K562 (cell line): Measurements from ENCODE around the gene ADGRB3. TPM values are rescaled to one million over a fixed set of nuclear protein-coding genes. Genes with fewer than 3 reads are reported as not detected.

ENCODE experiments used
- ATAC-seq: fragments of 200-7000 bp; cut with Tn5 transposase; 3 replicates; pipeline ENCODE4 v1.9.1; 2020; ENCODE audit warnings: moderate library complexity
- BruUV-seq: library from RNA; stranded (reverse); fragments of 400-500 nt; replicated peaks from 2 replicates; lab custom pipeline; 2021; lab: Mats Ljungman, UMichigan
- CTCF ChIA-PET: fragments of 300-600 bp; formaldehyde crosslinking; extraction: SDS; loops from one replicate; lab custom pipeline; 2021; ENCODE audit warnings: low intra/inter-chr PET ratio; lab: Yijun Ruan, JAX
- POLR2A ChIA-PET: fragments of 300-600, 350-650 bp; sonication (Branson Sonifier 250); formaldehyde crosslinking; extraction: SDS; loops from one replicate; lab custom pipeline; 2021; ENCODE audit warnings: antibody characterized with exemption, inconsistent platforms; lab: Yijun Ruan, JAX
- DNase-seq, 4 experiments: peaks; one replicate each; pipeline versions ENCODE4 v3.0.0 to v3.0.0-alpha.2; 2011 to 2018; ENCODE audit warnings: low spot score in 3 of 4, mixed read lengths in 3 of 4; ENCODE audit errors: extremely low read depth in 1 of 4
- FAIRE-seq: peaks from 2 replicates; lab custom pipeline; 2011; peaks lifted over from hg19 to GRCh38; lab: Jason Lieb, UNC
- H2AFZ ChIP-seq: 2 replicates; pipeline ENCODE4 v1.6.0; 2011; ENCODE audit warnings: low read depth, low read length, control low read depth, inconsistent platforms
- H3K27ac ChIP-seq: fragments of 200-600 bp; 3 replicates; pipeline ENCODE4 v1.8.0; 2011; ENCODE audit warnings: low read depth, mild to moderate bottlenecking, control low read depth, inconsistent platforms, low read length, moderate library complexity, mixed read lengths; ENCODE audit errors: extremely low read depth
- H3K27me3 ChIP-seq, 2 experiments: fragments of 300-600 bp in 1 of 2; 2 replicates in 1 of 2; 3 replicates in 1 of 2; pipeline versions ENCODE4 v1.6.0 to v1.8.0; 2011; ENCODE audit warnings: inconsistent platforms in 2 of 2, low read length in 2 of 2, mild to moderate bottlenecking in 1 of 2, mixed read lengths in 1 of 2, moderate library complexity in 1 of 2; ENCODE audit not compliant: control insufficient read depth in 2 of 2, insufficient read depth in 2 of 2
- H3K36me3 ChIP-seq: fragments of 300-600 bp; 3 replicates; pipeline ENCODE4 v1.8.0; 2011; ENCODE audit warnings: mild to moderate bottlenecking, low read length, inconsistent platforms; ENCODE audit not compliant: control insufficient read depth, insufficient read depth
- H3K4me1 ChIP-seq, 2 experiments: fragments of 200-600 bp in 1 of 2; replicated peaks in 1 of 2; 2 replicates in 1 of 2; 3 replicates in 1 of 2; pipeline versions ENCODE4 v1.5.1 to v1.8.0; 2011; ENCODE audit warnings: inconsistent platforms in 2 of 2, low read length in 2 of 2, mild to moderate bottlenecking in 1 of 2, mixed read lengths in 1 of 2, moderate library complexity in 1 of 2; ENCODE audit not compliant: control insufficient read depth in 2 of 2, insufficient read depth in 2 of 2
- H3K4me2 ChIP-seq: 2 replicates; pipeline ENCODE4 v1.6.1; 2011; ENCODE audit warnings: low read length, control low read depth, inconsistent platforms, mixed read lengths; ENCODE audit not compliant: insufficient read depth
- H3K4me3 ChIP-seq: fragments of 200-600 bp; sonication (generic), shearing (Covaris generic); 2 replicates; pipeline ENCODE4 v1.5.1; 2016; ENCODE audit warnings: control low read depth, inconsistent platforms
- H3K79me2 ChIP-seq: fragments of 200-600 bp; 3 replicates; pipeline ENCODE4 v1.8.0; 2011; ENCODE audit warnings: low read length, inconsistent platforms; ENCODE audit not compliant: control insufficient read depth, insufficient read depth
- H3K9ac ChIP-seq, 2 experiments: 2 replicates each; pipeline versions ENCODE4 v1.6.0 to v1.6.1; 2011; ENCODE audit warnings: low read depth in 2 of 2, low read length in 2 of 2, control low read depth in 1 of 2, inconsistent platforms in 1 of 2, mild to moderate bottlenecking in 1 of 2, mixed read lengths in 1 of 2; ENCODE audit not compliant: insufficient read depth in 1 of 2
- H3K9me1 ChIP-seq: one replicate; pipeline ENCODE4 v1.6.0; 2011; ENCODE audit warnings: inconsistent platforms, mild to moderate bottlenecking, low read length, moderate library complexity; ENCODE audit not compliant: control insufficient read depth, insufficient read depth
- H3K9me3 ChIP-seq: replicated peaks from 2 replicates; pipeline ENCODE4 v1.5.1; 2011; ENCODE audit warnings: low read depth, low read length, inconsistent platforms; ENCODE audit not compliant: control insufficient read depth, insufficient read depth
- H4K20me1 ChIP-seq: replicated peaks from 2 replicates; pipeline ENCODE4 v1.6.1; 2011; ENCODE audit warnings: low read length, inconsistent platforms, mixed read lengths; ENCODE audit not compliant: control insufficient read depth, insufficient read depth
- BDP1 ChIP-seq: IDR thresholded peaks from 3 replicates; pipeline ENCODE4 v1.6.1; 2011; ENCODE audit not compliant: insufficient read length, insufficient read depth
- DDX20 ChIP-seq: fragments of 450-650 bp; IDR thresholded peaks from 2 replicates; pipeline ENCODE4 v1.6.1; 2016; ENCODE audit warnings: missing genetic modification characterization, low read depth, mild to moderate bottlenecking, missing compliant biosample characterization, moderate library complexity
- PRMT5 ChIP-seq: sonication (generic); formaldehyde crosslinking; IDR thresholded peaks from 2 replicates; pipeline ENCODE4 v1.5.0; 2020; ENCODE audit warnings: missing genetic modification reagents
- RAD51 ChIP-seq: fragments of 450-650 bp; IDR thresholded peaks from 2 replicates; pipeline ENCODE4 v1.7.1; 2016; ENCODE audit warnings: low read depth, mild to moderate bottlenecking, borderline replicate concordance
- TCFL5 ChIP-seq: fragments of 250-450 bp; sonication (Bioruptor Pico); conservative IDR thresholded peaks from 2 replicates; pipeline ENCODE4 v1.6.1; 2021; ENCODE audit warnings: mild to moderate bottlenecking, moderate library complexity, matching md5 sums
- ZNF282 ChIP-seq: sonication (generic); formaldehyde crosslinking; IDR thresholded peaks from 2 replicates; pipeline ENCODE4 v1.8.1; 2023; ENCODE audit warnings: missing genetic modification reagents
- WGBS: fragments of 100-300 bp; shearing (Covaris generic); methylation state at CpG from one replicate; pipeline ENCODE4 v1.1.6; 2016; ENCODE audit warnings: low coverage, mixed read lengths; ENCODE audit not compliant: insufficient coverage; ENCODE audit errors: missing lambda C conversion rate; 5-methylcytosine and 5-hydroxymethylcytosine counted together
- in situ Hi-C: fragments of 300-500 bp; cut with MboI; formaldehyde crosslinking; loops from 4 replicates; pipeline ENCODE4 v1.15.0; 2018; ENCODE audit warnings: inconsistent platforms, mixed read lengths
- intact Hi-C: fragments of 100-400 bp; cut with micrococcal nuclease; formaldehyde crosslinking; loops from 2 replicates; pipeline ENCODE4 v1.14.2; 2022
- polyA plus RNA-seq, 8 experiments: library from polyadenylated mRNA; depleted of rRNA in 4 of 8; stranded (reverse) in 5 of 8; unstranded in 3 of 8; fragments of >200 nt; fragmentation: Nextera tagmentation in 2 of 8; fragmentation: Illumina TruSeq in 1 of 8; extraction: Ambion mirVana in 2 of 8; extraction: Trizol in 1 of 8; gene quantifications; 2 replicates each; pipeline versions ENCODE4 v1.2.1 to v1.2.3, GENCODE V29; 2011 to 2014; ENCODE audit warnings: inconsistent platforms in 1 of 8, missing spikeins in 1 of 8
- total RNA-seq, 7 experiments: library from RNA; depleted of rRNA in 6 of 7; stranded (reverse); fragments of >200 nt in 6 of 7; fragmentation: Illumina TruSeq in 2 of 7; extraction: Trizol in 2 of 7; gene quantifications; 2 replicates each; pipeline versions ENCODE4 v1.2.1 to v1.2.3, GENCODE V29; 2011 to 2021; ENCODE audit warnings: low replicate concordance in 1 of 7
- TF ChIP-seq, protein P1 (sequence below): fragments of 250-450 bp; sonication (Bioruptor Pico); IDR thresholded peaks from 2 replicates; pipeline ENCODE4 v1.8.0; 2022; ENCODE audit warnings: inconsistent platforms

Gene ADGRB3
- total and polyA plus RNA-seq, 9 of the 15 experiments (the other 6 are each of a cell fraction or from before 2014, with no cell fraction given): 0.90 to 7.8 (median 2.4) TPM

DNA sequence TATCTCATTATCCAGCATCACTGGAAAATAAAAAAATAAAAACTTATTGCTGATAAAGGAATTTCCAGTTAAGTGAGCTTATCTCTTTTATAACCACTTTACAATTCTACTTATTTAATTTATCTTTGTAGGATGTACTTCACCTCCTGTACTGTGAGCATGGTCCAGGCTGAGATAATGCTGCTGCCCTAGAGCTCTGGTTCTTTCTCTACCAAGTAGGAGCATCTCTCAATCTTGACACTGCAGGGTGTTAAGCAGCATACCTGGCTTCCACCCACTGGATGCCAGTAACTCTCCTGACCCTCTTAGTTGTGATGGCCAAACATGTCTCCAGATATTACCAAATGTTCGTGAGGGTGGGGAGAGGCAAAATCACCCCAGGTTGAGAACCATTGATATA, 454.5 kb downstream of the ADGRB3 start:
- Histone ChIP-seq H3K9me3 (no peaks in the 10 kb centered on the region), H3K27me3 (peaks cover 0 to 5% of the 10 kb centered on the region in 2 experiments; a peak in 1 of 5 replicates), H3K9me1 (no peaks in the 10 kb centered on the region), H3K4me3 (no peak overlapping the region), H3K27ac (no peak overlapping the region), H3K4me2 (no peak overlapping the region), H3K36me3 (no peaks in the 10 kb centered on the region)
- no TSS peak for BruUV-seq
- 0% methylated on average over 1 of the region's 1 CpG for WGBS
- no peak for FAIRE-seq
- POLR2A ChIA-PET: no interaction called here
- CTCF ChIA-PET: no interaction called here
- intact Hi-C loops: no loop called here
- TF ChIP-seq RAD51: no peak
- no peak for TF ChIP-seq ZNF282
- TF ChIP-seq BDP1: no peak
- TF ChIP-seq DDX20 (tag): no peak
- no peak for TF ChIP-seq PRMT5 (CRISPR knock-in tag)
- TF ChIP-seq, protein P1, sequence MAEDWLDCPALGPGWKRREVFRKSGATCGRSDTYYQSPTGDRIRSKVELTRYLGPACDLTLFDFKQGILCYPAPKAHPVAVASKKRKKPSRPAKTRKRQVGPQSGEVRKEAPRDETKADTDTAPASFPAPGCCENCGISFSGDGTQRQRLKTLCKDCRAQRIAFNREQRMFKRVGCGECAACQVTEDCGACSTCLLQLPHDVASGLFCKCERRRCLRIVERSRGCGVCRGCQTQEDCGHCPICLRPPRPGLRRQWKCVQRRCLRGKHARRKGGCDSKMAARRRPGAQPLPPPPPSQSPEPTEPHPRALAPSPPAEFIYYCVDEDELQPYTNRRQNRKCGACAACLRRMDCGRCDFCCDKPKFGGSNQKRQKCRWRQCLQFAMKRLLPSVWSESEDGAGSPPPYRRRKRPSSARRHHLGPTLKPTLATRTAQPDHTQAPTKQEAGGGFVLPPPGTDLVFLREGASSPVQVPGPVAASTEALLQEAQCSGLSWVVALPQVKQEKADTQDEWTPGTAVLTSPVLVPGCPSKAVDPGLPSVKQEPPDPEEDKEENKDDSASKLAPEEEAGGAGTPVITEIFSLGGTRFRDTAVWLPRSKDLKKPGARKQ: no peak
- no peak for TF ChIP-seq TCFL5
- TF ChIP-seq, all 486 proteins: peak for 0
- no peaks in the 10 kb centered on the region for H4K20me1 ChIP-seq
- no peaks in the 10 kb centered on the region for H3K4me1 ChIP-seq
- DNase-seq: no peak
- no peak overlapping the region for H3K9ac ChIP-seq
- in situ Hi-C loops: no loop called here
- no peak overlapping the region for H2AFZ ChIP-seq
- no peak for ATAC-seq
- H3K79me2 ChIP-seq: no peaks in the 10 kb centered on the region
